ENCODE measurements around the gene MINAR1.
"Not testable (repeated sequence)": the region's sequence is repeated elsewhere in the genome, so short reads cannot be mapped to it uniquely, and the experiment has no call there.

MINAR1 gene

DNA sequence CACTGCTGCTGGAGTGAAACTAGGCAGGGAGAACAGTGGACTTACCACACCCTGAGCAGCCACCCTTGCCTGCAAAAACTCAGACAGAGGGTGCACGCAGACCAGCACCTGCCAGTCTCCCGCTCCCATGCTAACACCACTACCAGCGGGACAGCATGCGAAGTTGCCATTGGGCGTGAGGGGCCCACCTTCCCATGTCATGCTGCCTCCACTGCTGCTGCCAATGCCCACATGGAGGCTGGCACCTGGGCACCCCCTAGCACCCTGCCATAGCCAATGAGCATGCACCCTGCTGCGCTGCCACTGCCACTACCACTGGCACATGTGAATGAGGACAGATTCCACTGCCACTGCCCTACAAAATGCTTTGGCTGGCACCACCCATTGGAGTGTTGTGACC, 19.7 kb upstream of the MINAR1 start:
- TF ChIP-seq, protein P1, sequence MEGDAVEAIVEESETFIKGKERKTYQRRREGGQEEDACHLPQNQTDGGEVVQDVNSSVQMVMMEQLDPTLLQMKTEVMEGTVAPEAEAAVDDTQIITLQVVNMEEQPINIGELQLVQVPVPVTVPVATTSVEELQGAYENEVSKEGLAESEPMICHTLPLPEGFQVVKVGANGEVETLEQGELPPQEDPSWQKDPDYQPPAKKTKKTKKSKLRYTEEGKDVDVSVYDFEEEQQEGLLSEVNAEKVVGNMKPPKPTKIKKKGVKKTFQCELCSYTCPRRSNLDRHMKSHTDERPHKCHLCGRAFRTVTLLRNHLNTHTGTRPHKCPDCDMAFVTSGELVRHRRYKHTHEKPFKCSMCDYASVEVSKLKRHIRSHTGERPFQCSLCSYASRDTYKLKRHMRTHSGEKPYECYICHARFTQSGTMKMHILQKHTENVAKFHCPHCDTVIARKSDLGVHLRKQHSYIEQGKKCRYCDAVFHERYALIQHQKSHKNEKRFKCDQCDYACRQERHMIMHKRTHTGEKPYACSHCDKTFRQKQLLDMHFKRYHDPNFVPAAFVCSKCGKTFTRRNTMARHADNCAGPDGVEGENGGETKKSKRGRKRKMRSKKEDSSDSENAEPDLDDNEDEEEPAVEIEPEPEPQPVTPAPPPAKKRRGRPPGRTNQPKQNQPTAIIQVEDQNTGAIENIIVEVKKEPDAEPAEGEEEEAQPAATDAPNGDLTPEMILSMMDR (IDR thresholded peaks at IDR 0.05; ENCODE audit: low read depth, low read length, missing control alignments): no peak

DNA sequence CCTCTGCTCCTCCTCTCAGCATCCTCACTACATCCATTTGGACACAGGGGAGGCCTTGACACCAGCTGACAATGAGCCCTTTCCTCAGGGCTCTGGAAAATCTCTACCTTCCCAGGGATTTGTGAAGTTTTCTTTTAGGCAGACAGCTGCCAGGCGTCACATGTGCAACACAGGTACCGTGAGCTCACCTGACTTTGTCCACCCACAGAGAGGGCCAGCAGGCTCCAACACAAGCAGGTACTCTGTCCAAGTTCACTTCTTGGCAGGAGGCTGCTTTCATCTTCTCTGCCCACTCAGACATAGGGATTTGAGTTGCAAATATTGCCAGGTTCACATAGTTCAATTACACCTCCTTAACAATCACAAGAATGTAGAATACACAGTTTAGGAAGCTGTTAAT, 15.3 kb upstream of the MINAR1 start:
- TF ChIP-seq, protein P1 (IDR thresholded peaks at IDR 0.05; ENCODE audit: low read depth, low read length, missing control alignments): no peak
- DNase-seq (ENCODE audit: low read depth): no peak
- H3K4me3 ChIP-seq (ENCODE audit: low read depth, low read length): no peak overlapping the region

More for the DNA sequence above, 19.7 kb upstream of the MINAR1 start:
- no peak overlapping the region for H3K4me3 ChIP-seq (ENCODE audit: low read depth, low read length)
- no peak for DNase-seq (ENCODE audit: low read depth)

DNA sequence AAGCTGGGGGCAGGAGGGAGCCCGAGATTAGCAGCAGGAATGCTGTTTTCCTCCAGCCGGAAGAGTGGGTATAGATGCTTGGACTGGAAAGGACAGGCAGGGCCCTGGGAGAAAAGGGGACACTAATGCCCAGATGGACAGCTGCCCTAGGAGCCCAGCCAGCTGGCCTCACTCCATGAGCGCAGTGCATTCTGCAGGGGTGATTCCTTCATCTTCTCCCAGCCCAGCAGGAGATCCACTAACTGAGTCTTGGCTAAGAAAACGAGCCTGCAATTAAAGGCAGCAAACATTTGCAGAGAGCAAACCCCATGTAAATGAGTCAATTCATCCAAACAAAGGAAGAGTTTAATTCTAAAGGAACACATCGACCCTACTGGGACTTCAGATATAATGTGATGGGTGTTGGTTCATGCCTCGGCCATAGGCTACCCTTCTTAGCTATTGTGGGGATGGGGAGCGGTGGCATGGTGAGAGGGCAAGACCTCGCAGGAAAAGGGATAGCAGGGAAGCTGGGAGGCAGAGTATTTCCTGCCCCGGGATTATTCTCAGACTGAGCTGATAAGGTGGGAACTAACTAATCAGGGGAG, 13.3 kb upstream of the MINAR1 start:
- DNase-seq (ENCODE audit: low read depth): no peak
- H3K4me3 ChIP-seq (ENCODE audit: low read depth, low read length): no peak overlapping the region
- TF ChIP-seq, protein P1 (IDR thresholded peaks at IDR 0.05; ENCODE audit: low read depth, low read length, missing control alignments): no peak

DNA sequence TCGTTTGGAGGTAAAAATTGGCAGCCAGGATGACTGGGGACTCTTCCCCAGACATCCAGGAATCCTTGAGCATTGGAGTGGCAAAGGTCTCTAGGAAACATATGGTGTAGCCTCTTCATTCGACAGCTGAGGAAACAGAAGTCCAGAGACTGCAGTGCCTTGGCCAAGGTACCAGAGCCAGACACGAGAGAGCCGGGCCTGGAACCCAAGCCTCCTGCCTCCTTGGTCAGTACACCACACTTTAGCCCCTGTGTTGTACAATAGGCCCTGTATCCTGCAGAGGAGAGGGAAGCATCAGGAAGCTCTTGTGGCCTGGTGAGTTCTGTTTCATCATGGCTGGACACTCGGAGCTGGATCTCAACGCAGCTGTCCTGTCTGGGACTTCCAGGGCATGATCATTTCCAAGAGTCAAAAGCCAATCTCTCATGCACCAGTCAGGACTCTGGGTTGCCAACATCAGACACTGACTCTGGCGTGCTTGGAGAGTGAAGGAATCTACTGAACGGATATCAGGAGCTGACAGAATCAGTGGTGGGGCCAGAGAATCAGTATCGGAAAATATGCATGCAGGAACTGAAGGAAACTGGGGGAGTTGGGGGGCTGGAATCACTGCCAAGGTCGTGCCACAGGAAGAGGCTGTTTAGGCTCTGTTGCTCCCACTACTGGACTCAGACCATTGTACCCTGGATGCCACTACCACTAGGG, 6.4 kb upstream of the MINAR1 start:
- TF ChIP-seq, protein P1 (IDR thresholded peaks at IDR 0.05; ENCODE audit: low read depth, low read length, missing control alignments): no peak
- no peak overlapping the region for H3K4me3 ChIP-seq (ENCODE audit: low read depth, low read length)
- no peak for DNase-seq (ENCODE audit: low read depth)

DNA sequence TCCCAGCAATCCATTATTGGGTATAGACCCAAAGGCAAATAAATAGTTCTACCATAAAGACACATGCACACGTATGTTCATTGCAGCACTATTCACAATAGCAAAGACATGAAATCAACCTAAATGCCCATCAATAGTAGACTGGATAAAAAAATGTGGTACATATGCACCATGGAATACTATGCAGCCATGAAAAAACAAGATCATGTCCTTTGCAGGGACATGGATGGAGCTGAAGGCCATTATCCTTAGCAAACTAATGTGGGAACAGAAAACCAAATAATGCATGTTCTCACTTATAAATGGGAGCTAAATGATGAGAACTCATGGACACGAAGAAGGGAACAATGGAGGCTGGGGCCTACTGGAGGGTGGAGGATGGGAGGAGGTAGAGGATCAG, 5.2 kb upstream of the MINAR1 start:
- not testable (repeated sequence) for DNase-seq (ENCODE audit: low read depth); H3K4me3 ChIP-seq (ENCODE audit: low read depth, low read length)

DNA sequence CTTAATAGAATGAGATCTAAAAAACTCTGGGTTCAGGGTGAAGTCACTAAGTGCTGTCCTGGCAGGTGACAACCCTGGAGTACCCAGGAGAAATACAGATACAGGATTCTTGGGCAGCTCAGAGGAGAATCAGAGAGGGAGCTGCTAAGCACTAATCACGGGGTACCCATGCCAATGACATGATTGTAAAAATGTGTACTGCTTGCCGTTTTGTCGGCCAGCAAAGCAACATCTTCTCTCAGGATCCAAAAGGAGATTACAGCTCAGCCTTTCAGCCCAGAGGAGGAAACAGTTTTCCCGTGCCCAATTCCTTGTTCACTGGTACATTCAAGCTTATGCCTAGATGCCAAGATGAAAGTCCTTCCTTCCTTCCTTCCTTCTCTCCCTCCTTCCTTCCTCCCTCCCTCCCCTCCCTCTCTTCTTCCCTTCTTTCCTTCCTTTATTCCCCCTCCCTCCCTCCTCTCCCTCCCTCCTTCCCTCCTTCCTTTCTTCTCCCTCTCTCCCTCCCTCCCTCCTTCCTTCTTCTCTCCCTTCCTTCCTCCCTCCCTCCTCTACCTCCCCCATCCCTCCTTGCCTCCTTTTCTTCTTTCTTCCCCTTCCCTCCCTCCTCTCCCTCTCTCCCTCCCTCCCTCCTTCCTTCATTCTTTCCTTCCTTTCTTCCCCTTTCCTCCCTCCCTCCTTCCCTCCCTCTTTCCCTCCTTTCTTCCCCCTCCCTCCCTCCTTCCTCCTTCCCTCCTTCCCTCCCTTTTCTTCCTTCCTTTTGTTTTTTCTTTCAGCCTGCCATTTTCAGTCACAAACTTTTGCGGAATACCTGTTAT, 4.1 kb upstream of the MINAR1 start:
- no peak overlapping the region for H3K4me3 ChIP-seq (ENCODE audit: low read depth, low read length)
- TF ChIP-seq, protein P1 (IDR thresholded peaks at IDR 0.05; ENCODE audit: low read depth, low read length, missing control alignments): no peak
- DNase-seq (ENCODE audit: low read depth): no peak

DNA sequence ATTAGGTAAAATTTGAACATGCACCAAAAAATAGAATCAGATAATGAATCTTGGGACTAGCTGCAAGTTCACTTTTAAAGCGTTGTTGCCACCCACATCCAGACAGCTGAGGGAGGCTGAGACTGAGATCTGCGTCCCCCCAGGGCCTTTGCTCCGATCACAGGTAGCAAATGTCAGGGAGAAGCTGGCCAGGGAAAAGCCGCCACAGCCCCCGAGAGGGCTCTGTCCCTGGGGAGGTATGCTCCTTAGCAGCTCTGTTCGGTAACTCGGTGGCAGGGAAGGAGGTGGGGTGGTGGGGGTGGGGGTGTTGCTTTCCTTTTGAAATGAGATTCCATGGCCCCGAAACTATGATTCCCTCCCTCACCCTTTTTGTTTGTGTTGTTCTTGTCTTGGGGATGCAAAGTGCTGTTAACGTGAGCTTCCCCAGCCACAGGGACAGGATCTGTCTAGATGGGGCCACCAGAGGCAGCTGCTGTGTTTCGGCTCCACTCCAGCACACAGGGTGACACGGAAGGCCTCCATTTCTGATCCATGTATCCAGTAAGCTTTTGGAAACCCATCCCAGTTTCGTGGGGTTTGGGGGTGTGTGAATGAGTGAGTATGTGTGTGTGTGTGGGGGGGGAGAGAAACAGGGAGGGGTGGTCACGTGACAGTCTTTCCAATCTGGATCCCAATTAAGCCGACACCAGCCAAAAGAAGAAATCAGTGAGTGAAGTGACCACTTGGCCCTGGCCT, 1.1 kb upstream of the MINAR1 start:
- TF ChIP-seq, protein P1 (IDR thresholded peaks at IDR 0.05; ENCODE audit: low read depth, low read length, missing control alignments): no peak
- H3K4me3 ChIP-seq (ENCODE audit: low read depth, low read length): no peak overlapping the region
- DNase-seq (ENCODE audit: low read depth): no peak

All from GM12864 (cell line).